ENCODE measurements around the gene VWA8.
"Not testable (repeated sequence)": the region's sequence is repeated elsewhere in the genome, so short reads cannot be mapped to it uniquely, and the experiment has no call there.

The VWA8 gene

GRCh38 chr13:41582027-41582463 is 378.9 kb downstream of the VWA8 start:
- no peak overlapping the region for H3K4me3 ChIP-seq (ENCODE audit: low read depth, low read length)
- DNase-seq (ENCODE audit: low read depth) = no peak

- no peak for DNase-seq (ENCODE audit: low read depth)
- no peak overlapping the region for H3K4me3 ChIP-seq (ENCODE audit: low read depth, low read length)
These were observed 380.6 kb downstream of the VWA8 start for GRCh38 chr13:41580345-41580744.

- DNase-seq (ENCODE audit: low read depth) = no peak
- H3K4me3 ChIP-seq (ENCODE audit: low read depth, low read length) = no peak overlapping the region
These were observed 381.0 kb downstream of the VWA8 start for GRCh38 chr13:41579881-41580280.

- no peak overlapping the region for H3K4me3 ChIP-seq (ENCODE audit: low read depth, low read length)
- DNase-seq (ENCODE audit: low read depth) = no peak
These were observed 381.7 kb downstream of the VWA8 start for GRCh38 chr13:41579168-41579567.

- no peak overlapping the region for H3K4me3 ChIP-seq (ENCODE audit: low read depth, low read length)
- DNase-seq (ENCODE audit: low read depth) = no peak
These were observed 382.5 kb downstream of the VWA8 start for GRCh38 chr13:41578371-41578770.

GRCh38 chr13:41577436-41577835 is 383.5 kb downstream of the VWA8 start:
- DNase-seq (ENCODE audit: low read depth) = peak; percentile 52
- no peak overlapping the region for H3K4me3 ChIP-seq (ENCODE audit: low read depth, low read length)

GRCh38 chr13:41573640-41574039 is 387.3 kb downstream of the VWA8 start:
- DNase-seq (ENCODE audit: low read depth); H3K4me3 ChIP-seq (ENCODE audit: low read depth, low read length): not testable (repeated sequence)

GRCh38 chr13:41571817-41572340 is 389.0 kb downstream of the VWA8 start:
- DNase-seq (ENCODE audit: low read depth); H3K4me3 ChIP-seq (ENCODE audit: low read depth, low read length): not testable (repeated sequence)

GRCh38 chr13:41568972-41569351 is 391.9 kb downstream of the VWA8 start:
- peak; percentile 52 for DNase-seq (ENCODE audit: low read depth)

GRCh38 chr13:41568143-41568971 is 392.6 kb downstream of the VWA8 start:
- DNase-seq (ENCODE audit: low read depth) = no peak

More at GRCh38 chr13:41568972-41569351, 391.9 kb downstream of the VWA8 start:
- H3K4me3 ChIP-seq (ENCODE audit: low read depth, low read length) = no peak overlapping the region

GRCh38 chr13:41567363-41567762 is 393.5 kb downstream of the VWA8 start:
- no peak for DNase-seq (ENCODE audit: low read depth)
- H3K4me3 ChIP-seq (ENCODE audit: low read depth, low read length) = no peak overlapping the region

More at GRCh38 chr13:41568143-41568971, 392.6 kb downstream of the VWA8 start:
- no peak overlapping the region for H3K4me3 ChIP-seq (ENCODE audit: low read depth, low read length)

GRCh38 chr13:41565846-41566245 is 395.1 kb downstream of the VWA8 start:
- no peak overlapping the region for H3K4me3 ChIP-seq (ENCODE audit: low read depth, low read length)
- no peak for DNase-seq (ENCODE audit: low read depth)

- DNase-seq (ENCODE audit: low read depth) = peak; percentile 96
- H3K4me3 ChIP-seq (ENCODE audit: low read depth, low read length) = no peak overlapping the region
These were observed 395.7 kb downstream of the VWA8 start for GRCh38 chr13:41565216-41565615.

GRCh38 chr13:41563984-41564365 is 396.9 kb downstream of the VWA8 start:
- DNase-seq (ENCODE audit: low read depth) = no peak

GRCh38 chr13:41563341-41563983 is 397.4 kb downstream of the VWA8 start:
- DNase-seq (ENCODE audit: low read depth) = peak; percentile 80

More at GRCh38 chr13:41563984-41564365, 396.9 kb downstream of the VWA8 start:
- no peak overlapping the region for H3K4me3 ChIP-seq (ENCODE audit: low read depth, low read length)

GRCh38 chr13:41562541-41563178 is 398.2 kb downstream of the VWA8 start:
- DNase-seq (ENCODE audit: low read depth) = no peak
- no peak overlapping the region for H3K4me3 ChIP-seq (ENCODE audit: low read depth, low read length)

More at GRCh38 chr13:41563341-41563983, 397.4 kb downstream of the VWA8 start:
- H3K4me3 ChIP-seq (ENCODE audit: low read depth, low read length) = no peak overlapping the region

- peak; percentile 84 for DNase-seq (ENCODE audit: low read depth)
- H3K4me3 ChIP-seq (ENCODE audit: low read depth, low read length) = no peak overlapping the region
These were observed 398.8 kb downstream of the VWA8 start for GRCh38 chr13:41562083-41562482.

- H3K4me3 ChIP-seq (ENCODE audit: low read depth, low read length) = no peak overlapping the region
- no peak for DNase-seq (ENCODE audit: low read depth)
These were observed 399.7 kb downstream of the VWA8 start for GRCh38 chr13:41561170-41561569.

GRCh38 chr13:41558781-41559560 is 401.9 kb downstream of the VWA8 start:
- DNase-seq (ENCODE audit: low read depth) = no peak
- H3K4me3 ChIP-seq (ENCODE audit: low read depth, low read length) = no peak overlapping the region
